ENCODE results near the gene TBX1.

DNA sequence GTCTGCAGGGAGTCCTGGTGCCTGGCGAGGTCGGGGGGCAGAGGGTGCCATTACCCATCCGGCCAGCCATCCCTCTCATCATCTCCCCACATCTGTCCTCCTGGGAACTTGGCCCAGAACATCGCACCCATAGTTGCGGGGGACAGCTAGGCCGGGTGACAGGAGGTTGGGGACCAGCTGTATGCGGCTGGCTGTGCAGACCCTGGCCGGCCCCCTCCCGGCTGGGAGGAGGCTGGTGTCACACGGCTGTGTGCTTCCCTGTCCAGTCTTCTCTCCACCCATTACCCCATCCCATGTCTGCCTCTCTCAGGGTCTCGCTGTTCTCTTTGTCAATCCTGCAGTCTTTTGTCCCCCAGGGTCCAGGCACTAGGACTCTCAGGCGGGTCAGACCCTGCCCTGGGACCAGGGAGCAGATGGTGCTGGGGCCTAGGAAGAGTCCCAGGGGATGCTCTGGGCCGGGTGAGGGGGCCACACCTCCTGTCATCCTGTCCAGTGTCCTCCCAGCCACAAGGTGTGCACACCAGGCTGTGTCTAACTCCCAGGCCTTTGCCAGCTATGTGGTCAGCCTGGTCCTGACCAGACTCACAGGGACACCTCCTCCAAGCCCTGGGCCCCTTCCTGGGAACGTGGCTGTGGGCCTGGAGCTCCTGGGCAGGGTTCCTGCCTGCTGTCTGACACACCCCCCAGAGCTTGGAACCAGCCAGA is 6.4 kb upstream of the TBX1 start:
- TF ChIP-seq CREB1 (IDR thresholded peaks at IDR 0.05) (no peak), CREB1 (CRISPR knock-in tag; IDR thresholded peaks at IDR 0.05) (no peak), EZH2 (conservative IDR thresholded peaks at IDR 0.05; ENCODE audit: low read depth, low read length) (no peak), ZNF503 (CRISPR knock-in tag; IDR thresholded peaks at IDR 0.05) (no peak), YY1 (IDR thresholded peaks at IDR 0.05; ENCODE audit: insufficient read depth, insufficient replicate concordance, low read depth, low read length) (no peak), CTCF (CRISPR knock-in tag; IDR thresholded peaks at IDR 0.05) (no peak)
